ENCODE data around the gene TNFRSF4.

GRCh38 chr1:1163538-1164070 lies 50.3 kb downstream of the TNFRSF4 start:
- no peak for TF ChIP-seq CTCF (IDR thresholded peaks at IDR 0.05; ENCODE audit: low read length)
- no peak for TF ChIP-seq EZH2 (IDR thresholded peaks at IDR 0.05; ENCODE audit: borderline replicate concordance, low read length)

All from OCI-LY1 (cell line).